K562 (cell line): ENCODE measurements around the gene SALL2. TPM values are rescaled to one million over a fixed set of nuclear protein-coding genes. Genes with fewer than 3 reads are reported as not detected.

ENCODE experiments used
- BCL6 ChIP-seq: fragments of 250-450 bp; sonication (Bioruptor Pico); IDR thresholded peaks from 2 replicates; pipeline ENCODE4 v1.4.0; 2020
- FUS ChIP-seq: fragments of 200-400 bp; formaldehyde crosslinking; optimal IDR thresholded peaks from 2 replicates; pipeline ENCODE3; 2017; ENCODE audit warnings: low read depth, low read length
- HBP1 ChIP-seq: fragments of 450-650 bp; formaldehyde crosslinking; IDR thresholded peaks from 2 replicates; pipeline ENCODE4 v1.4.0; 2022; ENCODE audit warnings: missing genetic modification characterization
- KLF13 ChIP-seq: fragments of 450-650 bp; IDR thresholded peaks from 2 replicates; pipeline ENCODE4 v1.6.1; 2016; ENCODE audit warnings: missing genetic modification characterization, low read depth, mild to moderate bottlenecking, missing compliant biosample characterization, moderate library complexity, borderline replicate concordance
- PURB ChIP-seq: sonication (generic); formaldehyde crosslinking; IDR thresholded peaks from 2 replicates; pipeline ENCODE4 v1.9.0; 2021; ENCODE audit warnings: low read depth, mild to moderate bottlenecking, missing genetic modification reagents
- SAP30 ChIP-seq: fragments of 200-600 bp; sonication (generic); IDR thresholded peaks from 2 replicates; pipeline ENCODE4 v1.6.1; 2012; ENCODE audit warnings: borderline replicate concordance, low read depth, mild to moderate bottlenecking, moderate library complexity, low read length, control low read depth, inconsistent platforms; ENCODE audit not compliant: insufficient read depth, poor library complexity, severe bottlenecking
- SRSF3 ChIP-seq: fragments of 200-400 bp; formaldehyde crosslinking; IDR thresholded peaks from 2 replicates; pipeline ENCODE4 v1.6.1; 2016; ENCODE audit warnings: mild to moderate bottlenecking, low read length, moderate library complexity; ENCODE audit not compliant: insufficient read depth
- TAF15 ChIP-seq: fragments of 200-400 bp; formaldehyde crosslinking; IDR thresholded peaks from 2 replicates; pipeline ENCODE4 v1.6.1; 2017; ENCODE audit warnings: mild to moderate bottlenecking, low read depth, low read length, moderate library complexity
- ZNF134 ChIP-seq: fragments of 250-450 bp; sonication (Bioruptor Pico); conservative IDR thresholded peaks from 2 replicates; pipeline ENCODE4 v1.4.0; 2020
- ZNF407 ChIP-seq: fragments of 450-650 bp; IDR thresholded peaks from 2 replicates; pipeline ENCODE4 v1.6.1; 2016; ENCODE audit warnings: low read depth
- ZNF780A ChIP-seq: fragments of 250-450 bp; sonication (Bioruptor Pico); IDR thresholded peaks from 2 replicates; pipeline ENCODE4 v1.5.0; 2021; ENCODE audit warnings: mild to moderate bottlenecking
- polyA plus RNA-seq, 8 experiments: library from polyadenylated mRNA; depleted of rRNA in 4 of 8; stranded (reverse) in 5 of 8; unstranded in 3 of 8; fragments of >200 nt; fragmentation: Nextera tagmentation in 2 of 8; fragmentation: Illumina TruSeq in 1 of 8; extraction: Ambion mirVana in 2 of 8; extraction: Trizol in 1 of 8; gene quantifications; 2 replicates each; pipeline versions ENCODE4 v1.2.1 to v1.2.3, GENCODE V29; 2011 to 2014; ENCODE audit warnings: inconsistent platforms in 1 of 8, missing spikeins in 1 of 8
- total RNA-seq, 7 experiments: library from RNA; depleted of rRNA in 6 of 7; stranded (reverse); fragments of >200 nt in 6 of 7; fragmentation: Illumina TruSeq in 2 of 7; extraction: Trizol in 2 of 7; gene quantifications; 2 replicates each; pipeline versions ENCODE4 v1.2.1 to v1.2.3, GENCODE V29; 2011 to 2021; ENCODE audit warnings: low replicate concordance in 1 of 7
- TF ChIP-seq, protein P1 (sequence below), 2 experiments: fragments of 450-650 bp; conservative IDR thresholded peaks; 2 replicates each; pipeline ENCODE4 v1.6.1; 2017; ENCODE audit warnings: mild to moderate bottlenecking in 2 of 2, moderate library complexity in 2 of 2
- TF ChIP-seq, protein P2 (sequence below): fragments of 250-450 bp; sonication (Bioruptor Pico); IDR thresholded peaks from 2 replicates; pipeline ENCODE4 v1.5.1; 2021; ENCODE audit warnings: mild to moderate bottlenecking

SALL2 gene
- total and polyA plus RNA-seq, 9 of the 15 experiments (the other 6 are each of a cell fraction or from before 2014, with no cell fraction given), result 6.6 to 30.4 (median 12.9) TPM

- TF ChIP-seq FUS (no peak), PURB (CRISPR knock-in tag) (no peak), HBP1 (CRISPR knock-in tag) (no peak), TAF15 (no peak), SAP30 (peak; percentile 96), ZNF134 (no peak), BCL6 (no peak), ZNF407 (no peak), KLF13 (tag) (no peak), SRSF3 (no peak), ZNF780A (CRISPR knock-in tag) (no peak)
- TF ChIP-seq, protein P1, sequence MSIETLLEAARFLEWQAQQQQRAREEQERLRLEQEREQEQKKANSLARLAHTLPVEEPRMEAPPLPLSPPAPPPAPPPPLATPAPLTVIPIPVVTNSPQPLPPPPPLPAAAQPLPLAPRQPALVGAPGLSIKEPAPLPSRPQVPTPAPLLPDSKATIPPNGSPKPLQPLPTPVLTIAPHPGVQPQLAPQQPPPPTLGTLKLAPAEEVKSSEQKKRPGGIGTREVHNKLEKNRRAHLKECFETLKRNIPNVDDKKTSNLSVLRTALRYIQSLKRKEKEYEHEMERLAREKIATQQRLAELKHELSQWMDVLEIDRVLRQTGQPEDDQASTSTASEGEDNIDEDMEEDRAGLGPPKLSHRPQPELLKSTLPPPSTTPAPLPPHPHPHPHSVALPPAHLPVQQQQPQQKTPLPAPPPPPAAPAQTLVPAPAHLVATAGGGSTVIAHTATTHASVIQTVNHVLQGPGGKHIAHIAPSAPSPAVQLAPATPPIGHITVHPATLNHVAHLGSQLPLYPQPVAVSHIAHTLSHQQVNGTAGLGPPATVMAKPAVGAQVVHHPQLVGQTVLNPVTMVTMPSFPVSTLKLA (conservative IDR thresholded peaks at IDR 0.05), result peak; percentile 86 to 93
- TF ChIP-seq, protein P2, sequence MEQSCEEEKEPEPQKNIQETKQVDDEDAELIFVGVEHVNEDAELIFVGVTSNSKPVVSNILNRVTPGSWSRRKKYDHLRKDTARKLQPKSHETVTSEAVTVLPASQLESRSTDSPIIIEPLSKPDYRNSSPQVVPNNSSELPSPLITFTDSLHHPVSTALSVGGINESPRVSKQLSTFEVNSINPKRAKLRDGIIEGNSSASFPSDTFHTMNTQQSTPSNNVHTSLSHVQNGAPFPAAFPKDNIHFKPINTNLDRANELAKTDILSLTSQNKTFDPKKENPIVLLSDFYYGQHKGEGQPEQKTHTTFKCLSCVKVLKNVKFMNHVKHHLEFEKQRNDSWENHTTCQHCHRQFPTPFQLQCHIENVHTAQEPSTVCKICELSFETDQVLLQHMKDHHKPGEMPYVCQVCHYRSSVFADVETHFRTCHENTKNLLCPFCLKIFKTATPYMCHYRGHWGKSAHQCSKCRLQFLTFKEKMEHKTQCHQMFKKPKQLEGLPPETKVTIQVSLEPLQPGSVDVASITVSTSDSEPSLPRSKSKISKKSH (CRISPR knock-in tag), result no peak
Observed at GRCh38 chr14:21510735-21511657, 15.2 kb downstream of the SALL2 start, which contains the start of gene METTL3 (continued).
